Fibroblast of mammary gland (primary cell): ENCODE data around the gene BEST2.

ENCODE experiments used
- DNase-seq: peaks from one replicate; pipeline ENCODE4 v3.0.0-alpha.2; 2010; ENCODE audit warnings: low read depth
- H3K4me3 ChIP-seq: 2 replicates; pipeline ENCODE4 v1.5.1; 2011; ENCODE audit warnings: low read depth, mild to moderate bottlenecking, low read length, moderate library complexity; ENCODE audit not compliant: control insufficient read depth
- CTCF ChIP-seq: conservative IDR thresholded peaks from 2 replicates; pipeline ENCODE4 v1.5.1; 2011; ENCODE audit warnings: low read depth, low read length, inconsistent platforms; ENCODE audit not compliant: control insufficient read depth, insufficient read depth

The BEST2 gene

DNA sequence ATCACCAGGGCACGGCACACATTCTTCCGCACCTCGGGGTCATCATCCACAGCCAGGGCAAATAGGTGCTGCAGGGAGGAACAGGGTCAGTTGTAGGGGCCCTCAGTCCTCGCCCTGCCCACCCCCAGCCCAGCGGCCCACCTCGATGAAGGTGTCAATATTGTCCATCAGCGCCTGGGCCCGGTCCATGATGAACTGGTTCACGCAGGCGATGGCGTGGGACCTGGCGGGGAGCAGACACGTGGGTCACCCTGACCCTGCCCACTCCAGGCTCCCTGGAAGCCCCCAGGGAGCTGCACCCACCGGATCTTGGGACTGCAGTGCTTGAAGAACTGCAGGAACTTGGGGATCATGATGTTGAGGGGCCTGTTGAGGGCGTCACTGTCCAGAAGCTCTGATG is 36.5 kb upstream of the BEST2 start:
- DNase-seq: no peak
- no peak for TF ChIP-seq CTCF
- no peak overlapping the region for H3K4me3 ChIP-seq

DNA sequence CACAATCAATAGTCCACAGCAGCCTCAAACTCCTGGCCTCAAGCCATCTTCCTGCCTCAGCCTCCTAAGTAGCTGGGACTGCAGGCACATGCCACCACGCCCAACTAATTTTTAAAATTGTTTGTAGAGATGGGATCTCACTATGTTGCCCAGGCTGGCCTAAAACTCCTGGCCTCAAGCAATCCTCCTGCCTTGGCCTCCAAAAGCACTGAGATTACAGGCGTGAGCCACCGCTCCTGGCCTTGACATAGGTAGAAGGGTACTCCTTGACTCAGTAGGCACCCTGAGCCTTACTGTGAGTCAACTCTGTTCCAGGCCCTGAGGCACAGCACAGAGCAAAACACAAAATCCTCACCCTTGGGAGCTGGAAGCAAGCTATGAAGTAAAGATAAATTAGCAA is 35.7 kb upstream of the BEST2 start:
- no peak for DNase-seq
- H3K4me3 ChIP-seq: no peak overlapping the region
- no peak for TF ChIP-seq CTCF

DNA sequence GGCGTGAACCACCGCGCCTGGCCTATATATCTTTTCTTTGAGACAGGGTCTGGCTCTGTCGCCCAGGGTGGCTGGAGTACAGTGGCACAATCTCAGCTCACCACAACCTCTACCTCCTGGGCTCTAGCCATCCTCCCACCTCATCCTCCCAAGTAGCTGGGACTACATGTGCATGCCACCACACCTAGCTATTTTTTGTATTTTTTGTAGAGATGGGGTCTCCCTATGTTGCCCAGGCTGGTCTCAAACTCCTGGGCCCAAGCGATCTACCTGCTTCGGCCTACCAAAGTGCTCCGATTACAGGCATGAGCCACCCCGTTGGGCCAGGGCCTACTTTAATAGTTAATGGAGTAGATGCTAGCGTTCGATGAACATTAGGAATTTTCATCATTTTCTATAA is 31.3 kb upstream of the BEST2 start:
- TF ChIP-seq CTCF: no peak
- DNase-seq: no peak
- H3K4me3 ChIP-seq: peak overlapping the region; percentile 93

DNA sequence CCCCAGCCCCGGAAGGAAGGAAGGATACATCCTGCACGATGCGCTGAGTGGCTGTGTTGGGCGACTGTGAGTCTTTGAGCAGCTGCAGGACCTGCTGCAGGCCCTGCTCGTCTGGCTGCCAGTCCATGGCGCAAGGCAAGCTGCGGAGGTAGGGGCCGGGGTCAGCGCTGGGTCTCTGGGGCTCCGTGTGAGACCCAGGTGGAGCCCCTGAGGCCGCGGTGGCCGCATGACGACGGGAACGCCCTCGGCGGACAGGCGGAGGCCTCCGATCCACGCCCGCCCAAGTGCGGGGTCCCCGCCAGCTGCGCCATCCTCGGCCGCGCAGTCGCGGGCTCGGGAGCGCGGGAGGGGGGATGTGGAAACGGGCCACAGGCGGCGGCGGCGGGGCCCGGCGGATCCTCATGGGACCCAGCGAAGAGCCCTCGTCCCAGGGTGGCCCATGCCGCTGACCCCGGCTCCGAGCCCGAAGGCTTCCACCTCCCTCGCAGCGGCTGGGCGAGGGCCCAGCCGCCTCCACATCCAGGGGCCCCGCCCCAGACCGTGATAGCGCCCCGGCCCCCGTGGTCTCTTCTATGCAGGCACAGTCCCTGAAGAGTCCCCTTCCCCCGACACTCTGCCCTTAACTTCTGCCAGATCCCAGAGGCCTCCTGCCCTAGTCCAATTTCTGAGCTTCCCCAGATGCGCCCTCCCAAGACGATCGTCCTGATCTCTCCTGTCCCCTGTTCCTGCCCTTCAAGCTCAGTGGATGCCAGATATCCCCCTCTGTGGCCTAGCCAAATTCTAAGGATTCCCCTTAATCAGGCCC is 30.5 kb upstream of the BEST2 start:
- peak overlapping the region; percentile 93 for H3K4me3 ChIP-seq
- no peak for DNase-seq
- TF ChIP-seq CTCF: no peak

DNA sequence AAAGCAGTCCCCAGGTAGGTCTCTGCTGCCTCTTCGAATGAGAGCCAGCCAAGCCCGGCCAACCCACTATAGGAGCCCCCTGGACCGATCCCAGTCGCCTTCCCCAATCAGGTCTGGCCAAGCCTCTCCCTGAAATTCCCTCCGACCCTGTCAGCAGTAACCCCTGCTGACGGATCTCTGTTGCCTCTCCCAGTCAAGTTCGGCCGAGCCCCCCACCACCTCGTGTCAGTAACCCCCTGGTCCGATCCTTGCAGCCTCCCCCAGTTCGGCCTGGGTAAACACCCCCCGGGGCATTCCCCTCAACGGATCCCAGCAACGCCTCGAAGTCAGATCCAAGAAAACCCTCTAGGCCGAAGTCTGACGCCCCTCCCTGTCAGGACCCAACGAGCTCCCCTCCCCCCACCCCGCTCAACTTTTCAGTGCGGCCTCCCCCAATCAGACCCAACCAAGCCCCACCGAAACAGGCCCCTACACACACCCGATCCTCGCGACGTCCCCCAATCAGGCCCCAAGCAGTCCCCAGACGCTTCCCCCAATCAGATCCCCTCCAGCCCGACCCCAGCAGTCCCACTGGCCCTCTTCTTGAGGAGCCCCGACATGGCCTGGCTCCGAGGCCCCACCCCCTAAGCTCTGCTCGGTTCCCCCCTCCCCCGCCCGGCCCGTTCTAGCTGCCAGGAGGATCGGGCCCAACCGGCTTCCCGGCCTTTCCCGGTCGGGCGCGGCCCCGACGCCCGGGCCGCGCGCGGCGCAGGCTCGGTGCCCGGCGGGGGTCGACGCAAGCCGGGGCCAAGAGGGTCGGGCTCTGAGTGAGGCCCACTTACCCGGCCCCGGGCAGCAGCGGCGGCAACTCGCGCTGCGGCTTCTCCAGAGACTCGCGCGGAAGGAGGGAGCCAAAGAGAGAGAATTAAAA is 29.7 kb upstream of the BEST2 start:
- DNase-seq: peak; percentile 64
- peak overlapping the region; percentile 93 for H3K4me3 ChIP-seq

More for the DNA sequence above, 29.7 kb upstream of the BEST2 start:
- TF ChIP-seq CTCF: no peak
